Measurements from ENCODE around the gene CD93.

The CD93 gene

GRCh38 chr20:23087587-23088251, 1.6 kb upstream of the CD93 start:
- H3K27ac Mint-ChIP-seq: no peak overlapping the region
- no peak for ATAC-seq (ENCODE audit: low read depth)

GRCh38 chr20:23086931-23087411, 847 bp upstream of the CD93 start:
- no peaks in the 10 kb centered on the region for H3K9me3 Mint-ChIP-seq
- H3K27ac Mint-ChIP-seq: no peak overlapping the region
- no peak for DNase-seq (ENCODE audit: low spot score in 2 of 2)
- H3K4me3 Mint-ChIP-seq: no peak overlapping the region
- no peaks in the 10 kb centered on the region for H3K4me1 Mint-ChIP-seq
- no peaks in the 10 kb centered on the region for H3K36me3 Mint-ChIP-seq
- peaks cover 7% of the 10 kb centered on the region for H3K27me3 Mint-ChIP-seq
- ATAC-seq (ENCODE audit: low read depth): no peak

More at GRCh38 chr20:23087587-23088251, 1.6 kb upstream of the CD93 start:
- H3K4me1 Mint-ChIP-seq: no peaks in the 10 kb centered on the region
- peaks cover 7% of the 10 kb centered on the region for H3K27me3 Mint-ChIP-seq
- H3K4me3 Mint-ChIP-seq: no peak overlapping the region
- H3K9me3 Mint-ChIP-seq: no peaks in the 10 kb centered on the region
- H3K36me3 Mint-ChIP-seq: no peaks in the 10 kb centered on the region
- DNase-seq (ENCODE audit: low spot score in 2 of 2): no peak

GRCh38 chr20:23085436-23086055, 578 bp downstream of the CD93 start:
- ATAC-seq (ENCODE audit: low read depth): no peak
- Mint-ChIP-seq H3K4me1 (no peaks in the 10 kb centered on the region), H3K36me3 (no peaks in the 10 kb centered on the region), H3K9me3 (no peaks in the 10 kb centered on the region), H3K4me3 (no peak overlapping the region), H3K27ac (no peak overlapping the region), H3K27me3 (peaks cover 7% of the 10 kb centered on the region)
- DNase-seq (ENCODE audit: low spot score in 2 of 2): no peak

GRCh38 chr20:23084845-23085365, 1.2 kb downstream of the CD93 start:
- no peaks in the 10 kb centered on the region for H3K36me3 Mint-ChIP-seq
- H3K27ac Mint-ChIP-seq: no peak overlapping the region
- H3K4me3 Mint-ChIP-seq: no peak overlapping the region
- ATAC-seq (ENCODE audit: low read depth) (no peak), DNase-seq (ENCODE audit: low spot score in 2 of 2) (no peak)
- no peaks in the 10 kb centered on the region for H3K9me3 Mint-ChIP-seq
- H3K4me1 Mint-ChIP-seq: no peaks in the 10 kb centered on the region
- H3K27me3 Mint-ChIP-seq: peaks cover 7% of the 10 kb centered on the region

- Mint-ChIP-seq H3K4me3 (no peak overlapping the region), H3K36me3 (no peaks in the 10 kb centered on the region), H3K4me1 (no peaks in the 10 kb centered on the region), H3K27me3 (peaks cover 7% of the 10 kb centered on the region), H3K27ac (no peak overlapping the region), H3K9me3 (no peaks in the 10 kb centered on the region)
- no peak for DNase-seq (ENCODE audit: low spot score in 2 of 2)
- no peak for ATAC-seq (ENCODE audit: low read depth)
These were observed 1.8 kb downstream of the CD93 start for GRCh38 chr20:23084282-23084844.

- no peak overlapping the region for H3K27ac Mint-ChIP-seq
- DNase-seq (ENCODE audit: low spot score in 2 of 2): no peak
- ATAC-seq (ENCODE audit: low read depth): no peak
- H3K9me3 Mint-ChIP-seq: no peaks in the 10 kb centered on the region
- no peaks in the 10 kb centered on the region for H3K36me3 Mint-ChIP-seq
- H3K4me1 Mint-ChIP-seq: no peaks in the 10 kb centered on the region
- H3K27me3 Mint-ChIP-seq: peaks cover 5% of the 10 kb centered on the region
- no peak overlapping the region for H3K4me3 Mint-ChIP-seq
These were observed 2.4 kb downstream of the CD93 start for GRCh38 chr20:23083553-23084220.

GRCh38 chr20:23082846-23083552, 3.1 kb downstream of the CD93 start:
- DNase-seq (ENCODE audit: low spot score in 2 of 2): no peak
- Mint-ChIP-seq H3K27ac (no peak overlapping the region), H3K27me3 (peaks cover 4% of the 10 kb centered on the region), H3K36me3 (no peaks in the 10 kb centered on the region), H3K9me3 (no peaks in the 10 kb centered on the region), H3K4me1 (no peaks in the 10 kb centered on the region), H3K4me3 (no peak overlapping the region)
- no peak for ATAC-seq (ENCODE audit: low read depth)

GRCh38 chr20:23081263-23081819, 4.8 kb downstream of the CD93 start:
- DNase-seq (ENCODE audit: low spot score in 2 of 2) (no peak), ATAC-seq (ENCODE audit: low read depth) (no peak)
- no peaks in the 10 kb centered on the region for H3K36me3 Mint-ChIP-seq

GRCh38 chr20:23080521-23080920, 5.6 kb downstream of the CD93 start:
- Mint-ChIP-seq H3K27ac (no peak overlapping the region), H3K4me1 (no peaks in the 10 kb centered on the region), H3K27me3 (peaks cover 2% of the 10 kb centered on the region), H3K36me3 (no peaks in the 10 kb centered on the region), H3K9me3 (no peaks in the 10 kb centered on the region), H3K4me3 (no peak overlapping the region)
- DNase-seq (ENCODE audit: low spot score in 2 of 2) (no peak), ATAC-seq (ENCODE audit: low read depth) (no peak)

More at GRCh38 chr20:23081263-23081819, 4.8 kb downstream of the CD93 start:
- Mint-ChIP-seq H3K4me1 (no peaks in the 10 kb centered on the region), H3K4me3 (no peak overlapping the region), H3K9me3 (no peaks in the 10 kb centered on the region), H3K27me3 (peaks cover 2% of the 10 kb centered on the region), H3K27ac (no peak overlapping the region)

GRCh38 chr20:23079926-23080325, 6.2 kb downstream of the CD93 start:
- ATAC-seq (ENCODE audit: low read depth) (no peak), DNase-seq (ENCODE audit: low spot score in 2 of 2) (no peak)
- H3K27me3 Mint-ChIP-seq: peaks cover 2% of the 10 kb centered on the region
- no peaks in the 10 kb centered on the region for H3K9me3 Mint-ChIP-seq
- no peaks in the 10 kb centered on the region for H3K4me1 Mint-ChIP-seq
- H3K27ac Mint-ChIP-seq: no peak overlapping the region
- no peak overlapping the region for H3K4me3 Mint-ChIP-seq
- H3K36me3 Mint-ChIP-seq: no peaks in the 10 kb centered on the region

GRCh38 chr20:23079016-23079351, 7.1 kb downstream of the CD93 start:
- Mint-ChIP-seq H3K9me3 (no peaks in the 10 kb centered on the region), H3K27me3 (peaks cover 2% of the 10 kb centered on the region), H3K4me3 (no peak overlapping the region), H3K27ac (no peak overlapping the region), H3K4me1 (no peaks in the 10 kb centered on the region), H3K36me3 (no peaks in the 10 kb centered on the region)
- DNase-seq (ENCODE audit: low spot score in 2 of 2): no peak
- ATAC-seq (ENCODE audit: low read depth): no peak

- ATAC-seq (ENCODE audit: low read depth) (no peak), DNase-seq (ENCODE audit: low spot score in 2 of 2) (no peak)
- Mint-ChIP-seq H3K36me3 (no peaks in the 10 kb centered on the region), H3K27me3 (peaks cover 2% of the 10 kb centered on the region), H3K4me3 (no peak overlapping the region), H3K9me3 (no peaks in the 10 kb centered on the region), H3K27ac (no peak overlapping the region), H3K4me1 (no peaks in the 10 kb centered on the region)
These were observed 7.6 kb downstream of the CD93 start for GRCh38 chr20:23078351-23079015.

- no peak for DNase-seq (ENCODE audit: low spot score in 2 of 2)
- ATAC-seq (ENCODE audit: low read depth): no peak
- no peak overlapping the region for H3K27ac Mint-ChIP-seq
- H3K9me3 Mint-ChIP-seq: no peaks in the 10 kb centered on the region
- no peak overlapping the region for H3K4me3 Mint-ChIP-seq
- H3K36me3 Mint-ChIP-seq: no peaks in the 10 kb centered on the region
- no peaks in the 10 kb centered on the region for H3K4me1 Mint-ChIP-seq
- peaks cover 2% of the 10 kb centered on the region for H3K27me3 Mint-ChIP-seq
These were observed 8.8 kb downstream of the CD93 start for GRCh38 chr20:23077277-23077676.

Data from memory B cell (primary cell).